PC-9 (cell line): ENCODE results near the gene EXOG. TPM values are rescaled to one million over a fixed set of nuclear protein-coding genes. Genes with fewer than 3 reads are reported as not detected.

ENCODE experiments used
- BruUV-seq: library from RNA; stranded (reverse); fragments of 400-500 nt; replicated peaks from 2 replicates; lab custom pipeline; 2021; lab: Mats Ljungman, UMichigan
- CTCF ChIA-PET: fragments of 300-600 bp; sonication (Branson Sonifier 250); formaldehyde crosslinking; loops from one replicate; lab custom pipeline; 2022; ENCODE audit warnings: antibody characterized with exemption; lab: Charles Lee
- POLR2A ChIA-PET: fragments of 300-600 bp; sonication (Branson Sonifier 250); formaldehyde crosslinking; loops from one replicate; lab custom pipeline; 2022; ENCODE audit warnings: antibody characterized with exemption; ENCODE audit not compliant: unreplicated experiment; lab: Charles Lee
- DNase-seq, 2 experiments: peaks; one replicate each; pipeline versions ENCODE4 v3.0.0 to v3.0.0-alpha.2; 2015 to 2022; ENCODE audit warnings: mixed read lengths in 1 of 2
- H2AFZ ChIP-seq: fragments of 200-600 bp; sonication (generic); 2 replicates; pipeline ENCODE4 v1.8.1; 2017; ENCODE audit warnings: antibody characterized with exemption
- H3F3A ChIP-seq: fragments of 200-600 bp; sonication (generic); 2 replicates; pipeline ENCODE4 v1.8.1; 2017; ENCODE audit warnings: antibody characterized with exemption, mild to moderate bottlenecking, low read depth; ENCODE audit not compliant: insufficient read depth
- H3K27ac ChIP-seq: fragments of 200-600 bp; sonication (generic); 2 replicates; pipeline ENCODE4 v1.6.1; 2016; ENCODE audit warnings: mixed run types
- H3K27me3 ChIP-seq: fragments of 200-600 bp; sonication (generic); 2 replicates; pipeline ENCODE4 v1.6.1; 2016; ENCODE audit warnings: low read depth, mixed run types; ENCODE audit not compliant: insufficient read depth
- H3K36me3 ChIP-seq: fragments of 200-600 bp; sonication (generic); 2 replicates; pipeline ENCODE4 v1.6.1; 2016; ENCODE audit warnings: low read depth, mixed run types
- H3K4me1 ChIP-seq: fragments of 200-600 bp; sonication (generic); replicated peaks from 2 replicates; pipeline ENCODE4 v1.6.1; 2016; ENCODE audit warnings: mixed run types; ENCODE audit not compliant: insufficient read depth
- H3K4me2 ChIP-seq: fragments of 200-600 bp; sonication (generic); 2 replicates; pipeline ENCODE4 v1.6.1; 2017; ENCODE audit warnings: mixed run types
- H3K4me3 ChIP-seq: fragments of 200-600 bp; sonication (generic); 2 replicates; pipeline ENCODE4 v1.6.1; 2016; ENCODE audit warnings: mixed run types
- H3K79me2 ChIP-seq: fragments of 200-600 bp; sonication (generic); 2 replicates; pipeline ENCODE4 v1.6.1; 2017; ENCODE audit warnings: low read depth, mixed run types
- H3K9me2 ChIP-seq: fragments of 200-600 bp; sonication (generic); 2 replicates; pipeline ENCODE4 v1.8.1; 2017; ENCODE audit warnings: mild to moderate bottlenecking; ENCODE audit not compliant: insufficient read depth
- H3K9me3 ChIP-seq: fragments of 200-600 bp; sonication (generic); 2 replicates; pipeline ENCODE4 v1.8.1; 2016; ENCODE audit warnings: low read depth; ENCODE audit not compliant: insufficient read depth
- H4K20me1 ChIP-seq: fragments of 200-600 bp; sonication (generic); 2 replicates; pipeline ENCODE4 v1.8.1; 2017; ENCODE audit not compliant: insufficient read depth
- CTCF ChIP-seq: fragments of 200-600 bp; sonication (generic); conservative IDR thresholded peaks from 2 replicates; pipeline ENCODE4 v1.6.1; 2017; ENCODE audit warnings: mixed run types, antibody characterized with exemption, mild to moderate bottlenecking, moderate library complexity
- EZH2 ChIP-seq: fragments of 200-600 bp; sonication (generic); IDR thresholded peaks from 2 replicates; pipeline ENCODE4 v1.8.0; 2017; ENCODE audit warnings: antibody characterized with exemption, low read depth
- intact Hi-C: fragments of 100-400 bp; cut with micrococcal nuclease; formaldehyde crosslinking; loops from one replicate; pipeline ENCODE4 v1.10.0; 2022; ENCODE audit not compliant: unreplicated experiment
- total RNA-seq: library from RNA; stranded (reverse); gene quantifications from 2 replicates; pipeline ENCODE4 v1.2.3, GENCODE V29; 2021

The EXOG gene
- total RNA-seq, 1 experiment from 2014 or later: 7.5 TPM

DNA sequence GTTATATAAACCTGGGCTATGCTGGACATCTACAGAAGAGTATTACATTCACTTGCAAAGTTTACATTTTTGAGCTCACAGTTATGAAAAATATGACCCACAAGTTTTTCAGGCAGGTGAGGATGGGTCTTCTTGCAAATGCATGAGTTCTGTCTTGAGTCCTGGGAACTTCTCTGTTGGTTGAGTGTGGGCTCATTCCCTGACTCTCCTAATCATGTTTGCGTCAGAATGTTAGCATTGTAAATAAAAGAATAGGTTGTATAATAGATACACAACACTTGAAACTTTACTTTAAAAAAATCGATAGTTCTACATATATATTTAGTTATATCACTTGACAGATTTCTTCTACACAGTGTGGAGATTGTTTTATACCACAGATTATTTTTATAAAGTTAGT is 7.2 kb upstream of the EXOG start:
- no peak for DNase-seq
- Histone ChIP-seq H3K36me3 (no peaks in the 10 kb centered on the region), H3K4me1 (no peaks in the 10 kb centered on the region), H3K4me2 (no peak overlapping the region), H3K79me2 (no peaks in the 10 kb centered on the region), H3K9me3 (no peaks in the 10 kb centered on the region), H3K27ac (no peak overlapping the region), H3F3A (no peaks in the 10 kb centered on the region), H3K9me2 (no peaks in the 10 kb centered on the region), H4K20me1 (no peaks in the 10 kb centered on the region), H3K4me3 (no peak overlapping the region), H2AFZ (no peak overlapping the region), H3K27me3 (no peaks in the 10 kb centered on the region)
- intact Hi-C loops: loop anchor here (10.0 kb wide), 1 partner anchor 634 kb away; no protein-coding TSS in a partner anchor
- no TSS peak for BruUV-seq
- TF ChIP-seq CTCF (no peak), EZH2 (no peak)
- ChIA-PET POLR2A (no interaction called here), CTCF (no interaction called here)

- H2AFZ ChIP-seq: no peak overlapping the region
- no peak overlapping the region for H3K4me2 ChIP-seq
- BruUV-seq: no TSS peak
- H3K27ac ChIP-seq: no peak overlapping the region
- ChIA-PET POLR2A (no interaction called here), CTCF (no interaction called here)
- H3K9me3 ChIP-seq: no peaks in the 10 kb centered on the region
- no peaks in the 10 kb centered on the region for H3F3A ChIP-seq
- H3K36me3 ChIP-seq: no peaks in the 10 kb centered on the region
- no peaks in the 10 kb centered on the region for H3K4me1 ChIP-seq
- no peak for DNase-seq
- TF ChIP-seq EZH2: no peak
- no peak for TF ChIP-seq CTCF
- no peaks in the 10 kb centered on the region for H3K27me3 ChIP-seq
- no peaks in the 10 kb centered on the region for H3K9me2 ChIP-seq
- H3K4me3 ChIP-seq: no peak overlapping the region
- no peaks in the 10 kb centered on the region for H3K79me2 ChIP-seq
- no peaks in the 10 kb centered on the region for H4K20me1 ChIP-seq
- intact Hi-C loops: loop anchor here (10.0 kb wide), 1 partner anchor 635 kb away; no protein-coding TSS in a partner anchor
Observed at GRCh38 chr3:38489766-38490165, 6.4 kb upstream of the EXOG start.

DNA sequence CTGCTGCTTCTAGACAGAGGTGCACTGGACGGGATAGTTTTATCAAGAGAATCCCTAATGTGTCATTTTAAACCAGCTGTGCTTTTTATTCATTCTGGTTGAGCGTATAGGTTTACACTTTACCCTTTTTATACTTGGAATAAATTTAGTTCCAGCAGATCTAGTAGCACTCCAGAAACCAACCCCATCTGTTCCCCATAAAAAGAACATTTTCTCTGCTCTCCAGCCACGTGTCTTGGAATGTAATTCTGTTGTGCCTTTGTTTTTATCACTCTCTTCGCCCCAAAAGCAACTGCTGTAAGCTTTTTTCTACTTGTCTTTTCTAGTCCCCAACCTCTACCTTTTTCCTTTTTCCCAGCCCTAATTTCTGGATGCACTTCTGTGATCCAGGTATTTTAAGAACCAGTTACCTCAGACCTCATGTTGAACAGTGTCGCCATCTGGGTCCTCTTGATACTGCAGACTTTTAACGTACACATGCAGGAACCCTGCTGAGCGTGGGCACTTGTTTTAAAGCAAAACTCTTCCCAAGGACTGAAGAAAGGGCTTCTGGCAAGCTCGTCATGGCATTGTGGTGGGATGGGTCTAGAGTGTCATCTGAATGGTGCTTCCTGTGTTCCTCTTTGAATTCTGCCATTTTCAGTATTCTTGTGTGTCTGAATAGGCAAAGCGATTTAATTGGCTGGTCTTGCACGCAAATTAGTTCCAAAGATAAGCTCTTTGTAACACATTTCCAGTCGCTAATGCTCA is 5.7 kb upstream of the EXOG start:
- no peaks in the 10 kb centered on the region for H4K20me1 ChIP-seq
- no peaks in the 10 kb centered on the region for H3K9me3 ChIP-seq
- no peaks in the 10 kb centered on the region for H3F3A ChIP-seq
- no peaks in the 10 kb centered on the region for H3K36me3 ChIP-seq
- no peak overlapping the region for H3K27ac ChIP-seq
- no peak overlapping the region for H3K4me3 ChIP-seq
- no TSS peak for BruUV-seq
- no peak for DNase-seq
- no peak overlapping the region for H2AFZ ChIP-seq
- intact Hi-C loops: no loop called here
- TF ChIP-seq EZH2 (no peak), CTCF (no peak)
- no peaks in the 10 kb centered on the region for H3K4me1 ChIP-seq
- H3K79me2 ChIP-seq: no peaks in the 10 kb centered on the region
- ChIA-PET POLR2A (no interaction called here), CTCF (no interaction called here)
- H3K4me2 ChIP-seq: no peak overlapping the region
- no peaks in the 10 kb centered on the region for H3K9me2 ChIP-seq
- H3K27me3 ChIP-seq: no peaks in the 10 kb centered on the region
